HepG2 (cell line): ENCODE results near the gene RBM34. TPM values are rescaled to one million over a fixed set of nuclear protein-coding genes. Genes with fewer than 3 reads are reported as not detected.
A peak's percentile ranks its signal among the peaks of the same experiment; 100 is the strongest.

Experiments
- BRF2 ChIP-seq: sonication (generic); formaldehyde crosslinking; IDR thresholded peaks from 2 replicates; pipeline ENCODE4 v1.8.1; 2022; ENCODE audit warnings: mild to moderate bottlenecking, missing genetic modification reagents
- CCAR2 ChIP-seq: fragments of 200-400 bp; formaldehyde crosslinking; optimal IDR thresholded peaks from 2 replicates; pipeline ENCODE3; 2018; ENCODE audit warnings: low read depth, mild to moderate bottlenecking, low read length, moderate library complexity
- CEBPG ChIP-seq: IDR thresholded peaks from 2 replicates; pipeline ENCODE4 v1.6.1; 2016
- JUN ChIP-seq: sonication (generic); formaldehyde crosslinking; IDR thresholded peaks from 2 replicates; pipeline ENCODE4 v1.4.0; 2020; ENCODE audit warnings: mild to moderate bottlenecking, missing genetic modification reagents
- PHF8 ChIP-seq: sonication (generic); formaldehyde crosslinking; IDR thresholded peaks from 2 replicates; pipeline ENCODE4 v1.5.0; 2020; ENCODE audit warnings: missing genetic modification reagents
- RFX1 ChIP-seq: fragments of 450-650 bp; IDR thresholded peaks from 2 replicates; pipeline ENCODE4 v1.6.1; 2017
- RFX5 ChIP-seq: IDR thresholded peaks from 2 replicates; pipeline ENCODE4 v1.6.1; 2011; ENCODE audit warnings: low read depth, low read length, improper control_type of control experiment
- SP1 ChIP-seq, 2 experiments: fragments of 450-650 bp in 1 of 2; sonication (generic) in 1 of 2; formaldehyde crosslinking in 1 of 2; IDR thresholded peaks; 2 replicates each; pipeline versions ENCODE4 v1.4.0 to v1.6.1; 2016 to 2020; ENCODE audit warnings: missing genetic modification reagents in 1 of 2
- ZNF142 ChIP-seq: sonication (generic); formaldehyde crosslinking; IDR thresholded peaks from 2 replicates; pipeline ENCODE4 v1.4.0; 2020; ENCODE audit warnings: missing genetic modification reagents
- ZNF143 ChIP-seq: sonication (generic); formaldehyde crosslinking; IDR thresholded peaks from 2 replicates; pipeline ENCODE4 v1.4.0; 2020; ENCODE audit warnings: missing genetic modification reagents
- ZNF296 ChIP-seq: sonication (generic); formaldehyde crosslinking; conservative IDR thresholded peaks from 2 replicates; pipeline ENCODE4 v1.5.0; 2020; ENCODE audit warnings: mild to moderate bottlenecking, missing genetic modification reagents
- ZNF451 ChIP-seq: sonication (generic); formaldehyde crosslinking; IDR thresholded peaks from 2 replicates; pipeline ENCODE4 v1.5.0; 2020; ENCODE audit warnings: mild to moderate bottlenecking, missing genetic modification reagents
- ZNF674 ChIP-seq: sonication (generic); formaldehyde crosslinking; IDR thresholded peaks from 2 replicates; pipeline ENCODE4 v1.5.0; 2020; ENCODE audit warnings: low read depth, mild to moderate bottlenecking, missing genetic modification reagents
- ZNF761 ChIP-seq: sonication (generic); formaldehyde crosslinking; conservative IDR thresholded peaks from 2 replicates; pipeline ENCODE4 v1.4.0; 2020; ENCODE audit warnings: mild to moderate bottlenecking, missing genetic modification reagents
- ZNF776 ChIP-seq: sonication (generic); formaldehyde crosslinking; IDR thresholded peaks from 2 replicates; pipeline ENCODE4 v1.4.0; 2020; ENCODE audit warnings: mild to moderate bottlenecking, missing genetic modification reagents
- ZNF790 ChIP-seq: sonication (generic); formaldehyde crosslinking; IDR thresholded peaks from 2 replicates; pipeline ENCODE4 v1.8.0; 2022; ENCODE audit warnings: missing genetic modification reagents, mild to moderate bottlenecking, borderline replicate concordance
- polyA plus RNA-seq, 8 experiments: library from polyadenylated mRNA; depleted of rRNA in 3 of 8; stranded (reverse) in 7 of 8; unstranded in 1 of 8; fragments of >200 nt; fragmentation: Illumina TruSeq in 4 of 8; extraction: Trizol in 4 of 8; gene quantifications; 2 replicates each; pipeline versions ENCODE4 v1.2.1 to v1.2.3, GENCODE V29; 2011 to 2016; ENCODE audit warnings: low read depth in 4 of 8, missing spikeins in 1 of 8, mixed read lengths in 1 of 8; ENCODE audit not compliant: insufficient read depth in 1 of 8
- total RNA-seq, 5 experiments: library from RNA; depleted of rRNA; stranded (reverse); fragments of >200 nt; fragmentation: Illumina TruSeq; extraction: Trizol; gene quantifications; 2 replicates each; pipeline ENCODE4 v1.2.3, GENCODE V29; 2016; ENCODE audit warnings: low read depth in 1 of 5
- TF ChIP-seq, protein P1 (sequence below): sonication (generic); formaldehyde crosslinking; IDR thresholded peaks from 2 replicates; pipeline ENCODE4 v1.8.1; 2023; ENCODE audit warnings: mild to moderate bottlenecking, inconsistent platforms, moderate library complexity, missing genetic modification reagents, borderline replicate concordance
- TF ChIP-seq, protein P2 (sequence below): sonication (generic); formaldehyde crosslinking; conservative IDR thresholded peaks from 2 replicates; pipeline ENCODE4 v1.4.0; 2020; ENCODE audit warnings: missing genetic modification reagents

RBM34 gene
- total and polyA plus RNA-seq, 2 of the 13 experiments (the other 11 are each of a cell fraction or from before 2014, with no cell fraction given) = 34.7 to 73.0 TPM

- TF ChIP-seq, protein P1, sequence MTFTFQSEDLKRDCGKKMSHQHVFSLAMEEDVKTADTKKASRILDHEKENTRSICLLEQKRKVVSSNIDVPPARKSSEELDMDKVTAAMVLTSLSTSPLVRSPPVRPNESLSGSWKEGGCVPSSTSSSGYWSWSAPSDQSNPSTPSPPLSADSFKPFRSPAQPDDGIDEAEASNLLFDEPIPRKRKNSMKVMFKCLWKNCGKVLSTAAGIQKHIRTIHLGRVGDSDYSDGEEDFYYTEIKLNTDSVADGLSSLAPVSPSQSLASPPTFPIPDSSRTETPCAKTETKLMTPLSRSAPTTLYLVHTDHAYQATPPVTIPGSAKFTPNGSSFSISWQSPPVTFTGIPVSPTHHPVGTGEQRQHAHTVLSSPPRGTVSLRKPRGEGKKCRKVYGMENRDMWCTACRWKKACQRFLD (CRISPR knock-in tag) = 0 out of 2 replicates have a peak, but pooled peaks have one; percentile 86
- no peak for TF ChIP-seq SP1 (IDR thresholded peaks at IDR 0.05)
- no peak for TF ChIP-seq SP1 (CRISPR knock-in tag; IDR thresholded peaks at IDR 0.05)
- TF ChIP-seq JUN (CRISPR knock-in tag) = no peak
- TF ChIP-seq ZNF674 (CRISPR knock-in tag) = no peak
- TF ChIP-seq ZNF776 (CRISPR knock-in tag) = peak; percentile 62; the same call in 1 of the 2 replicates
- peak; percentile 73; the same call in 1 of the 2 replicates for TF ChIP-seq ZNF143
- peak; percentile 72 for TF ChIP-seq CEBPG (CRISPR knock-in tag)
- TF ChIP-seq ZNF142 (CRISPR knock-in tag) = peak; percentile 72; the same call in 1 of the 2 replicates
- no peak for TF ChIP-seq CCAR2
- TF ChIP-seq, protein P2, sequence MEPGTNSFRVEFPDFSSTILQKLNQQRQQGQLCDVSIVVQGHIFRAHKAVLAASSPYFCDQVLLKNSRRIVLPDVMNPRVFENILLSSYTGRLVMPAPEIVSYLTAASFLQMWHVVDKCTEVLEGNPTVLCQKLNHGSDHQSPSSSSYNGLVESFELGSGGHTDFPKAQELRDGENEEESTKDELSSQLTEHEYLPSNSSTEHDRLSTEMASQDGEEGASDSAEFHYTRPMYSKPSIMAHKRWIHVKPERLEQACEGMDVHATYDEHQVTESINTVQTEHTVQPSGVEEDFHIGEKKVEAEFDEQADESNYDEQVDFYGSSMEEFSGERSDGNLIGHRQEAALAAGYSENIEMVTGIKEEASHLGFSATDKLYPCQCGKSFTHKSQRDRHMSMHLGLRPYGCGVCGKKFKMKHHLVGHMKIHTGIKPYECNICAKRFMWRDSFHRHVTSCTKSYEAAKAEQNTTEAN (CRISPR knock-in tag) = peak; percentile 83; the same call in 1 of the 2 replicates
- 0 out of 2 replicates have a peak, but pooled peaks have one; percentile 11 for TF ChIP-seq BRF2 (CRISPR knock-in tag)
- peak; percentile 20; the same call in 1 of the 2 replicates for TF ChIP-seq RFX5
- peak; percentile 93 for TF ChIP-seq PHF8 (CRISPR knock-in tag)
- 0 out of 2 replicates have a peak, but pooled peaks have one; percentile 47 for TF ChIP-seq ZNF296 (CRISPR knock-in tag)
- no peak; the same call in 1 of the 2 replicates for TF ChIP-seq ZNF761 (CRISPR knock-in tag)
- TF ChIP-seq RFX1 = no peak
- peak; percentile 95; the same call in 1 of the 2 replicates for TF ChIP-seq ZNF790 (CRISPR knock-in tag)
- peak; percentile 83 for TF ChIP-seq ZNF451
Measured at GRCh38 chr1:235128456-235129328, 32.4 kb downstream of the RBM34 start, which contains the start of gene TOMM20 (continued).
